ENCODE measurements around the gene MRPL21.

The MRPL21 gene

DNA sequence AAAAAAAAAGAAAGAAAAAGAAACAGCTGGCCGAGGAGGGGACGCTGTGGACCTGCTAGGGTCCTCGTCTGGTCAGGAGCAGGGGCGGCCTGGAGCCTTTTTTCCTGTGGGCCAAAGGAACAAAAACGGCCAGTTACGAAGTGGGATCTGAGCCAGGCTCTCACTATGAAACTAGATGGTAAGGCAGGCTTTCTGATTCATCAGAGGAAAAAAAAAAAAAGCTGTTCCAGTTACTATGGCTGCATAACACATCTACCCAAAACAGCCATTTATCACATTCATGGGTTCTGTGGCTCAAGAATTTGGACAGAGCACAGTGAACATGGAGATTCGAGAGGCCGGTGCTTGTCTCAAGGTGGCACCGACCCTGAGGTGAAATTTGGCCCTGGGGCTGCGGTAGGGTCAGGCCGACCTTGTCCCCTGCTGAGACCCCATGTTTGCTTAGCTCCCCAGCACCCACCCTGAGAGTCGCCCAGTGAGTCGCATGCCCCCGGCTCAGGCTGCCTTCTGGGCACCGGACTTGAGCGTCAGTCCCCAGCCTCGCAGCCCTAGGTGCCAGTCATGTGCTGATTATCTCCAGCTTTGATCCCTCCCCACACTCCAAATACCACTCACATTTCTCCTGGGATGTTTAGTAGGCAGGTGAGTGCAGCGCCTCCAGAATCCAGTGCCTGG lies 42.9 kb upstream of the MRPL21 start:
- no peak for TF ChIP-seq CTCF (IDR thresholded peaks at IDR 0.05; ENCODE audit: low read depth, low read length)
- H3K4me3 ChIP-seq (ENCODE audit: low read depth, low read length) = no peak overlapping the region

GRCh38 chr11:68942751-68943271 lies 39.2 kb upstream of the MRPL21 start:
- H3K4me3 ChIP-seq (ENCODE audit: low read depth, low read length) = no peak overlapping the region
- no peak for TF ChIP-seq CTCF (IDR thresholded peaks at IDR 0.05; ENCODE audit: low read depth, low read length)

GRCh38 chr11:68942095-68942620 lies 38.5 kb upstream of the MRPL21 start:
- no peak for TF ChIP-seq CTCF (IDR thresholded peaks at IDR 0.05; ENCODE audit: low read depth, low read length)
- H3K4me3 ChIP-seq (ENCODE audit: low read depth, low read length) = no peak overlapping the region

- H3K4me3 ChIP-seq (ENCODE audit: low read depth, low read length) = no peak overlapping the region
- no peak for TF ChIP-seq CTCF (IDR thresholded peaks at IDR 0.05; ENCODE audit: low read depth, low read length)
These were observed 37.9 kb upstream of the MRPL21 start for GRCh38 chr11:68941324-68942094.

GRCh38 chr11:68940651-68941323 lies 37.2 kb upstream of the MRPL21 start:
- H3K4me3 ChIP-seq (ENCODE audit: low read depth, low read length) = no peak overlapping the region
- TF ChIP-seq CTCF (IDR thresholded peaks at IDR 0.05; ENCODE audit: low read depth, low read length) = no peak

GRCh38 chr11:68939583-68940555 lies 36.2 kb upstream of the MRPL21 start:
- no peak for TF ChIP-seq CTCF (IDR thresholded peaks at IDR 0.05; ENCODE audit: low read depth, low read length)
- no peak overlapping the region for H3K4me3 ChIP-seq (ENCODE audit: low read depth, low read length)

Measured in WI38 (cell line).